Effector memory CD4-positive, alpha-beta T cell (primary cell): ENCODE data around the gene ZWILCH.
"Not testable (repeated sequence)": the region's sequence is repeated elsewhere in the genome, so short reads cannot be mapped to it uniquely, and the experiment has no call there.

Experiments used
- DNase-seq, 3 donors: peaks; one replicate each; pipeline ENCODE4 v3.0.0-alpha.2; 2020
- H3K27ac ChIP-seq: 2 replicates; pipeline ENCODE4 v1.7.0; 2013; ENCODE audit warnings: mild to moderate bottlenecking, low read length, moderate library complexity; ENCODE audit not compliant: insufficient read depth, poor library complexity, severe bottlenecking
- H3K27me3 ChIP-seq: replicated peaks from 2 replicates; pipeline ENCODE4 v1.7.0; 2013; ENCODE audit warnings: mild to moderate bottlenecking, low read length; ENCODE audit not compliant: insufficient read depth, control insufficient read depth, poor library complexity, severe bottlenecking
- H3K36me3 ChIP-seq: 2 replicates; pipeline ENCODE4 v1.7.0; 2013; ENCODE audit warnings: mild to moderate bottlenecking, low read length, moderate library complexity; ENCODE audit not compliant: control insufficient read depth, insufficient read depth
- H3K4me1 ChIP-seq: 2 replicates; pipeline ENCODE4 v1.7.0; 2013; ENCODE audit warnings: low read length, mild to moderate bottlenecking; ENCODE audit not compliant: control insufficient read depth, insufficient read depth, poor library complexity, severe bottlenecking
- H3K4me3 ChIP-seq: 2 replicates; pipeline ENCODE4 v1.7.0; 2013; ENCODE audit warnings: low read length, low read depth, mild to moderate bottlenecking; ENCODE audit not compliant: insufficient read depth, poor library complexity, severe bottlenecking
- H3K9me3 ChIP-seq: 2 replicates; pipeline ENCODE4 v1.7.0; 2013; ENCODE audit warnings: mild to moderate bottlenecking, low read length, moderate library complexity; ENCODE audit not compliant: control insufficient read depth
- total RNA-seq, 3 donors: gene quantifications; one replicate each; lab custom pipeline; 2026; lab: John Stamatoyannopoulos, UW

The ZWILCH gene
- 8.7 to 13.6 (median 11.6) reads per million in 3 donors for total RNA-seq

GRCh38 chr15:66504563-66505429 lies at the start of gene ZWILCH, which contains the start of gene RPL4:
TSS of gene ZWILCH (plus strand) at chr15:66505326. CDS start at chr15:66505339, 13 bp downstream.
TSS of gene RPL4 (minus strand) at chr15:66504855. CDS start at chr15:66504790, 65 bp downstream.
- H3K9me3 ChIP-seq = no peaks in the 10 kb centered on the region
- peak; percentile 72 to 80 (median 72) for DNase-seq
- peak within 1 kb of the TSS; percentile 95 for H3K27ac ChIP-seq
- H3K4me1 ChIP-seq = peaks cover 16% of the 10 kb centered on the region
- H3K36me3 ChIP-seq = peaks cover 35% of the 10 kb centered on the region
- H3K4me3 ChIP-seq = peak within 1 kb of the TSS; percentile 83
- no peaks in the 10 kb centered on the region for H3K27me3 ChIP-seq

- Histone ChIP-seq H3K36me3 (peaks cover 4% of the 10 kb centered on the region), H3K27me3 (no peaks in the 10 kb centered on the region), H3K27ac (no peak overlapping the region), H3K4me1 (no peaks in the 10 kb centered on the region), H3K4me3 (no peak overlapping the region), H3K9me3 (no peaks in the 10 kb centered on the region)
- no peak for DNase-seq
These were observed 48.9 kb upstream of the ZWILCH start for GRCh38 chr15:66456211-66456610.

GRCh38 chr15:66459818-66460615 lies 45.1 kb upstream of the ZWILCH start:
- no peak overlapping the region for H3K27ac ChIP-seq
- DNase-seq = no peak
- no peaks in the 10 kb centered on the region for H3K27me3 ChIP-seq
- no peak overlapping the region for H3K4me3 ChIP-seq
- H3K36me3 ChIP-seq = no peaks in the 10 kb centered on the region
- no peaks in the 10 kb centered on the region for H3K4me1 ChIP-seq
- no peaks in the 10 kb centered on the region for H3K9me3 ChIP-seq

- H3K4me3 ChIP-seq, H3K9me3 ChIP-seq, H3K27me3 ChIP-seq, H3K4me1 ChIP-seq, H3K27ac ChIP-seq, H3K36me3 ChIP-seq, DNase-seq: not testable (repeated sequence)
These were observed 43.8 kb upstream of the ZWILCH start for GRCh38 chr15:66461294-66461693.

- no peaks in the 10 kb centered on the region for H3K4me1 ChIP-seq
- no peaks in the 10 kb centered on the region for H3K9me3 ChIP-seq
- no peak for DNase-seq
- no peaks in the 10 kb centered on the region for H3K36me3 ChIP-seq
- H3K27me3 ChIP-seq = no peaks in the 10 kb centered on the region
- no peak overlapping the region for H3K4me3 ChIP-seq
- H3K27ac ChIP-seq = no peak overlapping the region
These were observed 43.2 kb upstream of the ZWILCH start for GRCh38 chr15:66461917-66462316.

- Histone ChIP-seq H3K27ac (no peak overlapping the region), H3K9me3 (no peaks in the 10 kb centered on the region), H3K36me3 (no peaks in the 10 kb centered on the region), H3K4me3 (no peak overlapping the region), H3K27me3 (no peaks in the 10 kb centered on the region), H3K4me1 (no peaks in the 10 kb centered on the region)
- DNase-seq = no peak
These were observed 42.5 kb upstream of the ZWILCH start for GRCh38 chr15:66462627-66463026.

- H3K27me3 ChIP-seq, H3K4me3 ChIP-seq, DNase-seq, H3K36me3 ChIP-seq, H3K27ac ChIP-seq, H3K9me3 ChIP-seq, H3K4me1 ChIP-seq: not testable (repeated sequence)
These were observed 39.8 kb upstream of the ZWILCH start for GRCh38 chr15:66465294-66465693.

GRCh38 chr15:66467162-66468040 lies 37.7 kb upstream of the ZWILCH start:
- H3K4me3 ChIP-seq, H3K27ac ChIP-seq, H3K27me3 ChIP-seq, DNase-seq, H3K36me3 ChIP-seq, H3K9me3 ChIP-seq: not testable (repeated sequence)
- peaks cover 11% of the 10 kb centered on the region for H3K4me1 ChIP-seq

GRCh38 chr15:66470825-66471224 lies 34.3 kb upstream of the ZWILCH start:
- DNase-seq, H3K9me3 ChIP-seq, H3K36me3 ChIP-seq, H3K27me3 ChIP-seq, H3K4me3 ChIP-seq, H3K27ac ChIP-seq: not testable (repeated sequence)
- peaks cover 11% of the 10 kb centered on the region for H3K4me1 ChIP-seq
